Adrenal gland (tissue), 5 donors: Measurements from ENCODE around the gene SNX32.

Source experiments
- POLR2A ChIP-seq, 2 donors: fragments of 450-650 bp; IDR thresholded peaks; one replicate each; pipeline ENCODE4 v1.6.1; 2017; ENCODE audit warnings: antibody characterized with exemption in 2 of 2, mild to moderate bottlenecking in 2 of 2, moderate library complexity in 1 of 2
- TF ChIP-seq, protein P1 (sequence below), 6 experiments: fragments of 450-650 bp in 4 of 6; fragments of 200-600 bp in 2 of 6; sonication (generic) in 1 of 6; IDR thresholded peaks; 1 replicate in 5 of 6; 2 replicates in 1 of 6; pipeline versions ENCODE4 v1.5.1 to v1.8.0; 2016 to 2021; ENCODE audit warnings: antibody characterized with exemption in 6 of 6, mild to moderate bottlenecking in 2 of 6, moderate library complexity in 1 of 6
- donor health status: DM: no; HTN: no; CAD: no.

DNA sequence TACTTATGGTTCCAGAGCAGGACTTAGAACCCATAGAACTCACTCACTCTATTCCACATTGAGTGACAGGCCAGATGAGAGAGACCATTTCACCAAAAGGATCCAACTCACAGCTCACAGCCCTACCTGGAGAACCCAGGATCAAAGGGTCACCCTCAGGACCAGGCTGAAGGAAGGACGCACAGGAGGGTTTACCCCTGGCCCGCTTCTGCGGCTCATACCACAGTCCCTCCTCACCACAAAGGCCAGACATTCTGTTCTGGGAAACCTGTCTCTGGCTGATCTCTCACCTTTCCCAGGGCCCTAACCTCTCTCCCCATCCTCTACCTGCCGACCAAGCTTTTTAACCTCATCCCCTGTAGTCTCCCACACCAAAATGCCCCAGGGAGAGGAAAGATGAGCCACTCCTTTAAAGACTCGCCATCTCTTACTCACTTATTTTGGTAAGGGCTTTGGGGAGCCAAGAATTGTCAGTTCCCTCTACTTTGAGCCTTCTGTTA lies 61.8 kb downstream of the SNX32 start:
- TF ChIP-seq, protein P1, sequence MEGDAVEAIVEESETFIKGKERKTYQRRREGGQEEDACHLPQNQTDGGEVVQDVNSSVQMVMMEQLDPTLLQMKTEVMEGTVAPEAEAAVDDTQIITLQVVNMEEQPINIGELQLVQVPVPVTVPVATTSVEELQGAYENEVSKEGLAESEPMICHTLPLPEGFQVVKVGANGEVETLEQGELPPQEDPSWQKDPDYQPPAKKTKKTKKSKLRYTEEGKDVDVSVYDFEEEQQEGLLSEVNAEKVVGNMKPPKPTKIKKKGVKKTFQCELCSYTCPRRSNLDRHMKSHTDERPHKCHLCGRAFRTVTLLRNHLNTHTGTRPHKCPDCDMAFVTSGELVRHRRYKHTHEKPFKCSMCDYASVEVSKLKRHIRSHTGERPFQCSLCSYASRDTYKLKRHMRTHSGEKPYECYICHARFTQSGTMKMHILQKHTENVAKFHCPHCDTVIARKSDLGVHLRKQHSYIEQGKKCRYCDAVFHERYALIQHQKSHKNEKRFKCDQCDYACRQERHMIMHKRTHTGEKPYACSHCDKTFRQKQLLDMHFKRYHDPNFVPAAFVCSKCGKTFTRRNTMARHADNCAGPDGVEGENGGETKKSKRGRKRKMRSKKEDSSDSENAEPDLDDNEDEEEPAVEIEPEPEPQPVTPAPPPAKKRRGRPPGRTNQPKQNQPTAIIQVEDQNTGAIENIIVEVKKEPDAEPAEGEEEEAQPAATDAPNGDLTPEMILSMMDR (IDR thresholded peaks at IDR 0.05), result no peak
- no peak for TF ChIP-seq POLR2A (IDR thresholded peaks at IDR 0.05)
